HK-2 (cell line): Measurements from ENCODE around the gene PSMB7.

Experiments used
- DNase-seq: peaks from one replicate; pipeline ENCODE4 v3.0.0-alpha.2; 2018; ENCODE audit not compliant: unreplicated experiment

The PSMB7 gene

GRCh38 chr9:124415102-124415851 lies at the start of gene PSMB7:
Gene PSMB7 (minus strand): TSS chr9:124415442. CDS start chr9:124415425, 17 bp downstream.
- peak; percentile 97 for DNase-seq

DNA sequence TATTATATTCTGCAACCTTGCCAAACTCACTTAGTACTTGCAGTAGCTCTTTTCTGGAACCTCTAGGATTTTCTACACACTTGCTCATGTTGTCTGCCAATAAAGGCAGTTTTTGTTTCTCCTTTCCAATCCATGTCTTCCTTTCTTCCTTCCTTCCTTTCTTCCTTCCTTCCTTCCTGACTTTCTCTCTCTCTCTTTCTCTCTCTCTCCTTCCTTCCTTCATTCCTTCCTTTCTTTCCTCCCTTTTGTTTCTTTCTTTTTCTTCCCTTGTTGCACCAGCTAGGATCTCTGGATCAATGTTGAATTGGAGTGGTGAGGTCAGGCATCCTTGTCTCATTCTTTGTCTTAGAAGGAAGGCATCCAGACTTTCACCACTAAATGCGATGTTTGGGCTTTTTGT lies 47.5 kb upstream of the PSMB7 start:
- DNase-seq, result no peak

DNA sequence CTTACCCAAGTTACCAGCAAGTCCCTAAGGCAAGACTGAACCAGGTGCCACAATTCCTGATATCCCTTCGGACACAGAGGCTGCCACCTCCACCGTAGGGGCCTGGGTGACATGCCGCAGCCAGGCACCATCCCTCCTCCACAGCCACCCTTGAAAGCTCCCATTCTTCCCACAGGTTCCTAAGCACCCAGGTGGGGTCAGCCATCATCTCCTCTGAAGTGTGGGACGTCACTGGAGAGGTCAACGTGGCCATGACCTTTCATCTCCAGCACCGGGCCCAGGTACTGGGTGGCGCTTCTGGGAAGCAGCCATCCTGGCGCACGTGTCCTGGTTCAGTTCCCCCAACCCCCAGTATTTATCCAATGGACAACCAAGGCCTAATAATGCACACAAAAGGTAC lies 43.2 kb upstream of the PSMB7 start:
- DNase-seq, result no peak

DNA sequence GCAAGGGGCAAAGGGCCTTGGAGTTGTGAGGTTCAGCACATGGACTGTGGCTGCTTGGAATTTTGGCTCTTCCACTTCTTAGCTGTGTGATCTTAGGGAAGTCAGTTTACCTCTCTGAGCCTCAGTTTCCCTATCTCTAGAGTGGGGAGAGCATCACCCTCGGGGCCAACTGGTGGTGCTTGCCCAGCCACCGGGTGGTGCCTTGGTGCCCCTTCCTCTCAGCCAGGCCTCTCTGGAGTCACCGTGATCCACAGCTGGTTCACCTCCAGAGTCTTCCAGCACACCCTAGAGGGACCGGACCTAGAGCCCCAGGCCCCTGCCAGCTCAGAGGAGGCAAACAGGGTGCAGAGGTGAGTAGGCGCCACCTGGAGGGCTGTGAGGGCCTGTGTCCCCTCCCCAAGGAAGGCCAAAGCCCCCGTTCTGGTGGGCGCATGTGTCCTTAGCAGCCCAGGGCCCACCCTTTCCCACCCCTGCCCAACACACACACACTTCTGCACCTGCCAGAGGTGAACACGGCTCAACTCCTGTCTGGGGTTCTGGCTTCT lies 42.7 kb upstream of the PSMB7 start:
- DNase-seq, result no peak

- no peak for DNase-seq
Observed at GRCh38 chr9:124457079-124457886, 42.0 kb upstream of the PSMB7 start.

DNA sequence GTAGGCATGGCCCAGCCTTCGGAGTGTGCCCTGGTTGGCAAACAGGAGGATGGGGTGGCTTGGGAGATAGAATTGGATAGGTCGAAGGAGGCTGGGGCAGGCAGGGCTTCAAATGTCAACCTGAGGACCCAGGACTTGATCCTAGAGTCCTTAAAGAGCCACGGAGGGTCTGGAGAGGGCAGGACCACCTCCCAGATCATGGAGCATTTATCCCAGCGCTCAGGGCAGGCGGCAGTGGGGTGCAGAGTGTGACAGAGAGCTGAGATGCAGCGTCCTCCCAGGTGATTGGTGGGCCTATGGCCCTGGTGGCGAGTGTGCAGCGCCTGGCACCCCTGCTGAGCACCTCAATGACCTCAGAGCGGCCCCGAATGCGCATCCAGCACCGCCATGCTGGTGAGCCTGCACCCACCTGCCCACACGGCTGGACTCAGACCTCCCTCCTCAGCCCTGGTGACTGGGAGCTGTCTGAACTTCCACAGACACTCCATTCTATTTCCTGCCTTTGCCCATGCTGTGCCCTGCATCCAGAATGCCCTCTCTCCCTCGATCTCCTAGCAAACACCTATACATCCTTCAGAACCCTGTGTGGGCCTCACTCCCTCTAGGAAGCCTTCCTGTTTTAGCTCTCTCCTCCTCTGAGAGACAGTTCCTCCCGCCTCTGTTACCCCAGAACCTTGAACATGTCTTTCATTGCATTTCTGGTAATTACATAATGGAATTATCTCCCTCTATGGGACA lies 41.3 kb upstream of the PSMB7 start:
- DNase-seq, result no peak

DNA sequence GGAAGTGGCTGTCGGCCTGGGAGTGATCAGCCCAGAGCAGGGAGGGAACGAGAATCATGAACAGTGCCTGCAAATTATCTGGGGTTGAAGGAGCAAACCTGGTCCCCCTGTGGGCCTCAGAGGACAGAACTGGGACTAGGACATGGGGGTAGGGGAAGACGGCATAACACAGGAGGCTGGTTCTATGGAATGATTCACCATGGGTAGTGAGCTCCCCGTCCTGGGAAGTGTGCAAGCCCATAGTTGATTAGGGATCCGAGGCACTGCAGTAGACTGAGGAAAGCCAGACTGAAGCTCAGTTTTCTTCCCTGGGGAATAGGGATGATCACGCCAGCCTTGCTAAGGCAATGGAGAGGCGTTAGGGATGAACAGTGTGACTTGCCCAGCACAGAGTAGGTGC lies 40.6 kb upstream of the PSMB7 start:
- no peak for DNase-seq

DNA sequence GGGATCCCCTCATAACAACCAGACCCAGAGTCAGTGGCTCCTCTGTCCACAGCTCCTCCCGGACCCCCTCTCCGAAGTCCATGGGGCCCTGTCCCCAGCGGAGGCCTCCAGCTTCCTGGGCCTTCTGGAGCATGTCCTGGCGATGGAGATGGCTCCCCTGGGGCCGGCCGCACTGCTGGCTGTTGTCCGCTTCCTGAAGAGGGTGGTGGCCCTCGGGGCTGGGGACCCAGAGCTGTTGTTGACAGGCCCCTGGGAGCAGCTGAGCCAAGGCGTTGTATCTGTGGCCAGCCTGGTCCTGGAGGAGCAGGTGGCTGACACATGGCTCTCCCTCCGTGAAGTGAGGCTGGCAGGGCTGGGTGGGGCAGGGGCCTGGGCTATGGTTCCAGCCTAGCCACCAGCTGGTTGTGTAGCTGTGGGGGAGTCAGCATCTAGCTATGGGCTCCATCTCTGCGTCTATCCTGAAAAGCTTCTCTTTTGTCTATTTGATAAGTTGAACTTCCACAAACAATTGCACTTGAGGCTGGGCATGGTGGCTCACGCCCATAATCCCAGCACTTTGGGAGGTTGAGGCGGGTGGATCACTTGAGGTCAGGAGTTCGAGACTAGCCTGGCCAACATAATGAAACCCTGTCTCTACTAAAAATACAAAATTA lies 39.7 kb upstream of the PSMB7 start:
- DNase-seq, result no peak

- DNase-seq, result no peak
Observed at GRCh38 chr9:124454296-124454695, 39.1 kb upstream of the PSMB7 start.

- DNase-seq, result peak; percentile 55
Observed at GRCh38 chr9:124453586-124454191, 38.4 kb upstream of the PSMB7 start.

DNA sequence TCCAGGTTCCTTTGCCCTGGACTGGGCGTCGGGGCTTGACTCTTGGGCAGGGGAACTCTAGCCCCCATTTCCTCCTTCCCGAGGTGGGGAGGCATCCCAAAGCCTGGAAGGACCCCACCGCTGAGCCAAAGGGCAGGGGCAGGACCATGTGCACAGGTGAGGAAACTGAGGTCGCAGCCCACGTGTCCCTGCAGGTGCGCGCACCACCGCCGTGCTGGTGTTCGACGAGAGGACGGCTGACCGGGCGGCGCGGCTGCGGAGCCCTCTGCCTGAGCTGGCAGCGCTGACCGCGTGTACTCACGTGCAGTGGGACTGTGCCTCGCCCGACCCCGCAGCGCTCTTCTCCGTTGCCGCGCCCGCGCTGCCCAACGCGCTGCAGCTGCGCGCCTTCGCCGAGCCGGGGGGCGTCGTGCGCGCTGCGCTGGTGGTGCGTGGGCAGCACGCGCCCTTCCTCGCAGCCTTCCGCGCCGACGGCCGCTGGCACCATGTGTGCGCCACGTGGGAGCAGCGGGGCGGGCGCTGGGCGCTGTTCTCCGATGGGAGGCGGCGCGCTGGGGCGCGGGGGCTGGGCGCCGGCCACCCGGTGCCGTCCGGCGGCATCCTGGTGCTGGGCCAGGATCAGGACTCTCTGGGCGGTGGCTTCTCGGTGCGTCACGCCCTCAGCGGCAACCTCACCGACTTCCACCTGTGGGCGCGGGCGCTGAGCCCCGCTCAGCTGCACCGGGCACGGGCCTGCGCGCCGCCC lies 37.8 kb upstream of the PSMB7 start:
- no peak for DNase-seq

DNA sequence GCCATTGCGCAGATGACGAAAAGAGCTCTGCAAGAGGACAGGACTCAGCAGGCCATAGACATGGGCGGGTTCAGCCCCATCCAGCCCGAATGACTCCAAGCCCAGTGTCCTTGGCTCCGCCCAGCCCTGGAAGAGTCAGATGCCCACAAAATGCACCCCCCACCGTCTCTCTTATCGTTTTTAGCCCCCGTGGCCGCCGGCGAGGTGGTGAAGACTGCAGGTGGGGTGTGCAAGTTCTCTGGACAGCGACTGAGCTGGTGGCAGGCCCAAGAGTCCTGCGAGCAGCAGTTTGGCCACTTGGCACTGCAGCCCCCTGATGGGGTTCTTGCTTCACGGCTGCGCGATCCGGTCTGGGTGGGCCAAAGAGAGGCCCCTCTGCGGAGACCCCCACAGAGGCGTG lies 37.1 kb upstream of the PSMB7 start:
- DNase-seq, result no peak

DNA sequence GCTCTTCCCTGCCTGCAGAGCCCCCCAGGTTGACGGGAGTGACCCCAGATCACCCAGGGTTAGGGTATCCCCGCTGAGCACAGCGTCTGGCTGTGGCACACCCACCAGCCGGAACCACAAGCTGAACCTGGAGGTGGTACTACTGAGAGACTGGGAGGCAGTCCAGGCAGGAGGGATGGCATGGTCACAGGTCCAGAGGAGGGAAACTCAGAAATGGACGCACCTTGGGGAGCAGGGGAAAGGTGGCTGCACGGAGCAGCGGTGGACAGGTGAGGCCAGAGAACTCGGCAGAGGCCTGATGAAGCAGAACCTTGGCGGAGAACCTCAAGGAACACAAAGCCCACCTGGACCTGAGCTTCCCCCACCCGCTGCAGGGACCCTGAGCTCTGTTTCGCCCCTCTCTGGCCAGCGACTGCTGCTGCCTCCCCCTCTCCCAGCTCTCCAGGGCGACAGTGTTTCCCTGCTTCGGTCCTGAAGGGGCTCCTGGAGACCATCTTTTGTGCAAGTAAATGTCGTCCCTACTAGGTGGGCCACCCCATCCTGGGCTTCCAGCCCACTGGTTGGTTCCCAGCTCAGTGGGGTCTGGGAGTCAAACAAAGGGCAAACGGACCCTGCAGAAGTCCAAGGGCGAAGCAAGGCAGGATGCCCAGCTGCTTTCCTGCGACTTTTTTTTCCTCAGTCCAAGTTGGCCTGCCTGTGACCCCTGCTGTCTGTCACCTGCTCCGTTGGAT lies 35.9 kb upstream of the PSMB7 start:
- DNase-seq, result no peak

- DNase-seq, result no peak
Observed at GRCh38 chr9:124450241-124450924, 35.1 kb upstream of the PSMB7 start, which contains the start of gene ADGRD2. Gene ADGRD2 (plus strand): TSS chr9:124450451. CDS start chr9:124451667, 1,216 bp downstream.

DNA sequence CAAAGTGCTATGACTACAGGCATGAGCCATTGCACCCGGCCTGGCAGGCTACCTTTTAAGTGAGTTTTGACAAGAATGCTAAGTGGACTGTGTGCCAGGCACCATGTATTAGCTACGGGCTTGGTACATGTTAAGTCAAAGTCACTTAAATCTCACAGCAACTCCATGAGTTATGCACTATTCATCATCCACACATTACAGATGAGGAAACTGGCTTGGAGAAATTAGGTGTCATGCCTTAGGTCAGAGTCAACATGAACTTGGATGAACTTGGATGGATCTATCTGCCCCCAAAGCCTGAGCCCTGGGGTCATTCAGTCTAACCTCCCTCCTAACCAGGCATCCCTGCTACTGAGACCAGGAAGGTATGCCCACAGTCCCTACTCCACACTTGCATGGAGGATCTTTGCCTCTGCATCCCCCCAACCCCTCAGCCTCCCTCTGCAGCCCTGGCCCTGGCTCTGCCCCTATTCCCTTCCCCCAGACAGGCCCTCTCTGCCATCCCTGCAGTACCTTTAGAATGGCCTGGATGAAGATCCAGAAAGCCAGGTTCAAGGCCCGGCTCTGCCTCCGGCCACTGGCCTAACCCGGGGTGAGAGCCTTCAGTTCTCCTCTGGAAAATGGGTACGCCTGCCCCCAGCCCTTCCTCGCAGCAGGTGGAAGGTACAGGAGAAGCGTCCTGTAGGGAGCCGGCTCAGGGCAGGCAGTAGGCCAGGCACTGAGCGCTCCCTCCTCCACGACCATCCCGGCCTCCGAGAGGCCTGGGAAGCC lies 34.3 kb upstream of the PSMB7 start:
- DNase-seq, result no peak

DNA sequence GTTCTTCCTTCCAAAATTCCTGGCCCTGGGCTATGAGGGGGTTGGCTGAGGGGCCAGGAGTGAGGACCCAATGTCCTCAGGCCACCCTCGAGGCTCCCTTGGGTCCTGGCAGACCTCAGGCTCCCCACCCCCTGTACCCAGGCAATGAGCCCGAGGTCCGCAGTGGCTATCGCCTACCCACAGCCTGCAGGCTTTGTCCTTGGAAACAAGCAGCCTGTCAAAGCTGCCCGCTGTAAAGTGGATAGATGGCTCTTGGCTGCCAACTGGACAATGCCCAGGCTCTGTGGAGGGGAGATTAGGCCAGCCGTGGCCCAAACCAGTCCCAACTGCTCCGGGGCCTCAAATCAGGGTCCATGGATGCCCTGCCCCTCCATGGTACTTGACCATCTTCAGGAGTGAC lies 32.8 kb upstream of the PSMB7 start:
- no peak for DNase-seq

DNA sequence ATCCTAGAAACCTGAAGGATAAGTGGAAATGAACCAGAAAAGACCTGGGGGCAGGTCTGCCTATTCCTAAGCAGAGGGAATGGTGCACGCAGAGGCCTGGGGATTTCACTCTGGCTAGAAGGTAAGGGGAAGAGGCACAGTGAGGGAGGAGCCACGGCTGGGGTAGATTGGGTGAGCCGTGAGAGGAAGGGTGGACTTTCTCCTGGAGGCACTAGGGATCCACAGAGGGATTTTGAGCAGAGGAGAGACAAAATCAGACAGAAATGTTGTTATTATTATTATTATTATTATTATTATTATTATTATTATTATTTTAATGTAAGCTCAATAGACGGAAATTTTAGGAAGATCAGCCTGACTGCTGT lies 32.0 kb upstream of the PSMB7 start:
- DNase-seq, result no peak

GRCh38 chr9:124444166-124444565 lies 28.9 kb upstream of the PSMB7 start:
- DNase-seq, result no peak
